Measurements from ENCODE around the gene TLE1. TPM values are rescaled to one million over a fixed set of nuclear protein-coding genes. Genes with fewer than 3 reads are reported as not detected.
A peak's percentile ranks its signal among the peaks of the same experiment; 100 is the strongest.
"Not testable (repeated sequence)": the region's sequence is repeated elsewhere in the genome, so short reads cannot be mapped to it uniquely, and the experiment has no call there.

The TLE1 gene
- total RNA-seq, 1 experiment from 2014 or later: 97.7 TPM

- TF ChIP-seq E2F1 (CRISPR knock-in tag; IDR thresholded peaks at IDR 0.05) (no peak), ZMAT4 (CRISPR knock-in tag; IDR thresholded peaks at IDR 0.05) (no peak), HMGA2 (CRISPR knock-in tag; IDR thresholded peaks at IDR 0.05) (no peak), ZNF423 (CRISPR knock-in tag; IDR thresholded peaks at IDR 0.05) (peak; percentile 100), TCF7 (CRISPR knock-in tag; IDR thresholded peaks at IDR 0.05; ENCODE audit: low read depth) (no peak), CREM (CRISPR knock-in tag; IDR thresholded peaks at IDR 0.05) (peak; percentile 83), MXD4 (CRISPR knock-in tag; IDR thresholded peaks at IDR 0.05; ENCODE audit: borderline replicate concordance) (no peak), ATF1 (CRISPR knock-in tag; IDR thresholded peaks at IDR 0.05) (0 out of 2 replicates have a peak, but pooled peaks have one; percentile 46), KAT7 (CRISPR knock-in tag; IDR thresholded peaks at IDR 0.05; ENCODE audit: borderline replicate concordance) (no peak), ESRRA (CRISPR knock-in tag; IDR thresholded peaks at IDR 0.05; ENCODE audit: borderline replicate concordance) (0 out of 2 replicates have a peak, but pooled peaks have one; percentile 36), FOXP4 (CRISPR knock-in tag; IDR thresholded peaks at IDR 0.05) (peak; percentile 96), GABPB1 (CRISPR knock-in tag; IDR thresholded peaks at IDR 0.05) (no peak), FOXP1 (CRISPR knock-in tag; IDR thresholded peaks at IDR 0.05; ENCODE audit: borderline replicate concordance) (no peak), NFATC4 (CRISPR knock-in tag; IDR thresholded peaks at IDR 0.05) (no peak), RELA (CRISPR knock-in tag; IDR thresholded peaks at IDR 0.05; ENCODE audit: borderline replicate concordance) (no peak), ZNF416 (CRISPR knock-in tag; IDR thresholded peaks at IDR 0.05) (no peak)
Observed at GRCh38 chr9:81595887-81596543, 93.3 kb downstream of the TLE1 start (continued).

- CTCF ChIA-PET: not testable (repeated sequence)
Observed at GRCh38 chr9:81595293-81595692, 94.1 kb downstream of the TLE1 start.

GRCh38 chr9:81594415-81594814, 94.9 kb downstream of the TLE1 start:
- Mint-ChIP-seq H3K36me3 (peaks cover 56% of the 10 kb centered on the region), H3K27me3 (ENCODE audit: low read depth) (no peaks in the 10 kb centered on the region), H3K9me3 (peaks cover 11% of the 10 kb centered on the region), H3K4me3 (no peak overlapping the region), H3K27ac (no peak overlapping the region), H3K4me1 (peaks cover 67% of the 10 kb centered on the region)
- TF ChIP-seq ZNF423 (CRISPR knock-in tag; IDR thresholded peaks at IDR 0.05) (no peak), ZNF532 (CRISPR knock-in tag; IDR thresholded peaks at IDR 0.05; ENCODE audit: borderline replicate concordance) (no peak), ARID4B (CRISPR knock-in tag; IDR thresholded peaks at IDR 0.05; ENCODE audit: borderline replicate concordance) (no peak)
- ATAC-seq (no peak), DNase-seq (ENCODE audit: low spot score) (no peak)
- POLR2A ChIA-PET: no interaction called here
- CTCF ChIA-PET: no interaction called here

More at GRCh38 chr9:81595293-81595692, 94.1 kb downstream of the TLE1 start:
- Mint-ChIP-seq H3K9me3 (peaks cover 11% of the 10 kb centered on the region), H3K27ac (0 out of 2 replicates have a peak overlapping the region, but pooled peaks have one; percentile 38), H3K36me3 (peaks cover 48% of the 10 kb centered on the region), H3K4me1 (peaks cover 72% of the 10 kb centered on the region)
- H3K4me3 Mint-ChIP-seq; H3K27me3 Mint-ChIP-seq (ENCODE audit: low read depth); DNase-seq (ENCODE audit: low spot score); POLR2A ChIA-PET; ATAC-seq: not testable (repeated sequence)
